ENCODE results near the gene ABCA10. TPM values are rescaled to one million over a fixed set of nuclear protein-coding genes. Genes with fewer than 3 reads are reported as not detected.

Gene ABCA10
- total and polyA plus RNA-seq, 2 experiments from 2014 or later, result not detected

DNA sequence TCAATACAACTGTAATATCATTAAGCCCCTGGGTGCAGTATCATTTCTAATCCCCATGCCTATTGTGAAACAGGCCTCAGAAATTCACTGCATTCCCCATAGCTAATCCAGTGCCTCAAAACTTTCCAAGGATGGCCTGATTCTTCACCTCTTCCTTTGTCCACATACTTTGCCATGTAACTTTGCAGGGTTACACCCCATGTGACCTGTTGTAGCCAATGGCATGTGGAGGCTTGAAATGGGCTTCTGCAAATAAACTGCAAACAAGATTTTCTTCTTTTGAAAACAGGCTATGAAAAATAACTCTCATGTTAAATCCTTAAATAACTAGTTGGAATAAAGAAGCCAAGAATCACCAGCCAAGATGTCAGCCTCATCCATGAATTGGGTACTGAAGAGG is 35.9 kb downstream of the ABCA10 start:
- H3K4me3 ChIP-seq, result no peak overlapping the region
- H3K4me1 ChIP-seq (ENCODE audit: insufficient read depth), result no peaks in the 10 kb centered on the region
- H3K9me2 ChIP-seq (ENCODE audit: insufficient read depth), result no peaks in the 10 kb centered on the region
- Mint-ChIP-seq H3K27ac (no peak overlapping the region), H3K9me3 (peaks cover 9% of the 10 kb centered on the region; the same call in 2 of the 3 replicates), H3K36me3 (ENCODE audit: low read depth) (peaks cover 5% of the 10 kb centered on the region; the same call in 1 of the 3 replicates), H3K4me3 (no peak overlapping the region), H3K4me1 (no peaks in the 10 kb centered on the region), H3K27me3 (ENCODE audit: insufficient read depth, low read depth, poor library complexity) (no peaks in the 10 kb centered on the region)
- H3K27me3 ChIP-seq (ENCODE audit: insufficient read depth), result no peaks in the 10 kb centered on the region
- H2AFZ ChIP-seq, result peak overlapping the region; percentile 68; the same call in 1 of the 2 replicates
- TF ChIP-seq ZNF331 (CRISPR knock-in tag; IDR thresholded peaks at IDR 0.05; ENCODE audit: low read depth), result no peak
- no peak for TF ChIP-seq EZH2phosphoT487 (IDR thresholded peaks at IDR 0.05; ENCODE audit: unreplicated experiment)
- TF ChIP-seq EZH2 (IDR thresholded peaks at IDR 0.05; ENCODE audit: low read depth, unreplicated experiment), result no peak
- TF ChIP-seq ZNF114 (CRISPR knock-in tag; IDR thresholded peaks at IDR 0.05), result no peak
- H3K36me3 ChIP-seq (ENCODE audit: insufficient read depth), result no peaks in the 10 kb centered on the region
- no peaks in the 10 kb centered on the region for H3F3A ChIP-seq (replicated peaks; ENCODE audit: low read depth)
- ATAC-seq, result no peak
- H3K4me2 ChIP-seq, result no peak overlapping the region
- no peak for DNase-seq (ENCODE audit: low spot score)
- H3K27ac ChIP-seq (ENCODE audit: low read depth), result no peak overlapping the region
- no peaks in the 10 kb centered on the region for H4K20me1 ChIP-seq (replicated peaks; ENCODE audit: insufficient read depth)
- H3K79me2 ChIP-seq (replicated peaks; ENCODE audit: insufficient read depth), result no peaks in the 10 kb centered on the region

- Histone ChIP-seq H4K20me1 (replicated peaks; ENCODE audit: insufficient read depth) (no peaks in the 10 kb centered on the region), H3K27me3 (ENCODE audit: insufficient read depth) (no peaks in the 10 kb centered on the region), H3K9me2 (ENCODE audit: insufficient read depth) (no peaks in the 10 kb centered on the region), H2AFZ (no peak overlapping the region), H3K79me2 (replicated peaks; ENCODE audit: insufficient read depth) (no peaks in the 10 kb centered on the region), H3K4me2 (no peak overlapping the region), H3F3A (replicated peaks; ENCODE audit: low read depth) (no peaks in the 10 kb centered on the region), H3K36me3 (ENCODE audit: insufficient read depth) (no peaks in the 10 kb centered on the region), H3K4me3 (no peak overlapping the region), H3K4me1 (ENCODE audit: insufficient read depth) (no peaks in the 10 kb centered on the region), H3K27ac (ENCODE audit: low read depth) (no peak overlapping the region)
- no peak overlapping the region for H3K4me3 Mint-ChIP-seq
- no peaks in the 10 kb centered on the region for H3K9me3 Mint-ChIP-seq
- no peaks in the 10 kb centered on the region for H3K4me1 Mint-ChIP-seq
- H3K27ac Mint-ChIP-seq, result no peak overlapping the region
- ATAC-seq (no peak), DNase-seq (ENCODE audit: low spot score) (no peak)
- H3K36me3 Mint-ChIP-seq (ENCODE audit: low read depth), result no peaks in the 10 kb centered on the region
- H3K27me3 Mint-ChIP-seq (ENCODE audit: insufficient read depth, low read depth, poor library complexity), result peaks cover 2% of the 10 kb centered on the region
- TF ChIP-seq POLR2AphosphoS5 (IDR thresholded peaks at IDR 0.05; ENCODE audit: low read depth), result no peak
- TF ChIP-seq ETS1 (IDR thresholded peaks at IDR 0.05), result no peak
- no peak for TF ChIP-seq STAT1 (IDR thresholded peaks at IDR 0.05; ENCODE audit: unreplicated experiment)
- no peak for TF ChIP-seq NANOG (IDR thresholded peaks at IDR 0.05; ENCODE audit: borderline replicate concordance)
- TF ChIP-seq, protein P1, sequence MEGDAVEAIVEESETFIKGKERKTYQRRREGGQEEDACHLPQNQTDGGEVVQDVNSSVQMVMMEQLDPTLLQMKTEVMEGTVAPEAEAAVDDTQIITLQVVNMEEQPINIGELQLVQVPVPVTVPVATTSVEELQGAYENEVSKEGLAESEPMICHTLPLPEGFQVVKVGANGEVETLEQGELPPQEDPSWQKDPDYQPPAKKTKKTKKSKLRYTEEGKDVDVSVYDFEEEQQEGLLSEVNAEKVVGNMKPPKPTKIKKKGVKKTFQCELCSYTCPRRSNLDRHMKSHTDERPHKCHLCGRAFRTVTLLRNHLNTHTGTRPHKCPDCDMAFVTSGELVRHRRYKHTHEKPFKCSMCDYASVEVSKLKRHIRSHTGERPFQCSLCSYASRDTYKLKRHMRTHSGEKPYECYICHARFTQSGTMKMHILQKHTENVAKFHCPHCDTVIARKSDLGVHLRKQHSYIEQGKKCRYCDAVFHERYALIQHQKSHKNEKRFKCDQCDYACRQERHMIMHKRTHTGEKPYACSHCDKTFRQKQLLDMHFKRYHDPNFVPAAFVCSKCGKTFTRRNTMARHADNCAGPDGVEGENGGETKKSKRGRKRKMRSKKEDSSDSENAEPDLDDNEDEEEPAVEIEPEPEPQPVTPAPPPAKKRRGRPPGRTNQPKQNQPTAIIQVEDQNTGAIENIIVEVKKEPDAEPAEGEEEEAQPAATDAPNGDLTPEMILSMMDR (conservative IDR thresholded peaks at IDR 0.05; ENCODE audit: low read depth in 2 of 2), result no peak
- TF ChIP-seq, protein P2, sequence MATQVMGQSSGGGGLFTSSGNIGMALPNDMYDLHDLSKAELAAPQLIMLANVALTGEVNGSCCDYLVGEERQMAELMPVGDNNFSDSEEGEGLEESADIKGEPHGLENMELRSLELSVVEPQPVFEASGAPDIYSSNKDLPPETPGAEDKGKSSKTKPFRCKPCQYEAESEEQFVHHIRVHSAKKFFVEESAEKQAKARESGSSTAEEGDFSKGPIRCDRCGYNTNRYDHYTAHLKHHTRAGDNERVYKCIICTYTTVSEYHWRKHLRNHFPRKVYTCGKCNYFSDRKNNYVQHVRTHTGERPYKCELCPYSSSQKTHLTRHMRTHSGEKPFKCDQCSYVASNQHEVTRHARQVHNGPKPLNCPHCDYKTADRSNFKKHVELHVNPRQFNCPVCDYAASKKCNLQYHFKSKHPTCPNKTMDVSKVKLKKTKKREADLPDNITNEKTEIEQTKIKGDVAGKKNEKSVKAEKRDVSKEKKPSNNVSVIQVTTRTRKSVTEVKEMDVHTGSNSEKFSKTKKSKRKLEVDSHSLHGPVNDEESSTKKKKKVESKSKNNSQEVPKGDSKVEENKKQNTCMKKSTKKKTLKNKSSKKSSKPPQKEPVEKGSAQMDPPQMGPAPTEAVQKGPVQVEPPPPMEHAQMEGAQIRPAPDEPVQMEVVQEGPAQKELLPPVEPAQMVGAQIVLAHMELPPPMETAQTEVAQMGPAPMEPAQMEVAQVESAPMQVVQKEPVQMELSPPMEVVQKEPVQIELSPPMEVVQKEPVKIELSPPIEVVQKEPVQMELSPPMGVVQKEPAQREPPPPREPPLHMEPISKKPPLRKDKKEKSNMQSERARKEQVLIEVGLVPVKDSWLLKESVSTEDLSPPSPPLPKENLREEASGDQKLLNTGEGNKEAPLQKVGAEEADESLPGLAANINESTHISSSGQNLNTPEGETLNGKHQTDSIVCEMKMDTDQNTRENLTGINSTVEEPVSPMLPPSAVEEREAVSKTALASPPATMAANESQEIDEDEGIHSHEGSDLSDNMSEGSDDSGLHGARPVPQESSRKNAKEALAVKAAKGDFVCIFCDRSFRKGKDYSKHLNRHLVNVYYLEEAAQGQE (IDR thresholded peaks at IDR 0.05; ENCODE audit: unreplicated experiment), result no peak
Measured at GRCh38 chr17:69188796-69189195, 39.8 kb downstream of the ABCA10 start.
